GM19239 (cell line): ENCODE measurements around the gene DBR1.
"Not testable (repeated sequence)": the region's sequence is repeated elsewhere in the genome, so short reads cannot be mapped to it uniquely, and the experiment has no call there.

Experiments
- DNase-seq: peaks from one replicate; pipeline ENCODE4 v3.0.0; 2011; ENCODE audit warnings: low spot score; ENCODE audit not compliant: insufficient read length
- FAIRE-seq: peaks from 2 replicates; lab custom pipeline; 2011; peaks lifted over from hg19 to GRCh38; lab: Jason Lieb, UNC

Gene DBR1

DNA sequence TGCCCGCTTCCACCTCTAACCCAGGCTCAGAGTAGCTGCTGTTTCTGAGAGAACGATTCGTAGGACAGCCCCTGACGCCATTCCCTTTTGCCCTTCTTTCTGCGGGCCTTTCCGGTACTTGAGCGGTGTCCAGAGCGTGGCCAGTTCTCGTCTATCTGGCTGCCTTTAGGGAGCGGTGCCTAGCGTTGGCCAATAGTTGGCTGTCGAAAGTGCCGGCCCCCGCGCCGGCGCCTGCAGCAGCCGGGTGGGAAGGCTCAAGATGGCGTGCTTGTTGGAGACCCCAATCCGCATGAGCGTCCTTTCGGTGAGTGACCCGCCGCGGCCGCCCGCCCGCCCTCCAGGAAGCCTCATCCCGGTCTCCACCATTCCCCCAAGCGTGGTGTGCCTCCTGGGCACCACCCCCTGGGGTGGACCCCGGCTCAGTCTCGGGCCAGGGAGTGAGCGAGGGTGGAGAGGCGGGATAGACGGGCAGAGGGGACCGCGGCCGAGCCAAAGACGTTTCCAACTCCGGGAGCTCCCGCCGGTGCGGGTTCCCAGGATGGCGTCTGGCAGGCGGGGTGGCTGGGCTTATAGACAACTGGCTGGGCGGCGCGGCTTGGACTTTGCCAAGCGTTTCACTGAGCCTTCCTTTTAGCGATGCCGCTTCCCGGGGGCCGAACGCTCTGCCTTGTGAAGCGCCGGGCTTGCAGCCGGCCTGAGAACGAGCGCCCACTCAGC is 12.7 kb upstream of the DBR1 start, which contains the start of gene ARMC8:
Gene ARMC8, plus strand, starts transcription at position 6 of the 717 bp plus-strand sequence. Its CDS starts 254 bp downstream, at position 260.
- DNase-seq (peak; percentile 88), FAIRE-seq (peak; percentile 26)

DNA sequence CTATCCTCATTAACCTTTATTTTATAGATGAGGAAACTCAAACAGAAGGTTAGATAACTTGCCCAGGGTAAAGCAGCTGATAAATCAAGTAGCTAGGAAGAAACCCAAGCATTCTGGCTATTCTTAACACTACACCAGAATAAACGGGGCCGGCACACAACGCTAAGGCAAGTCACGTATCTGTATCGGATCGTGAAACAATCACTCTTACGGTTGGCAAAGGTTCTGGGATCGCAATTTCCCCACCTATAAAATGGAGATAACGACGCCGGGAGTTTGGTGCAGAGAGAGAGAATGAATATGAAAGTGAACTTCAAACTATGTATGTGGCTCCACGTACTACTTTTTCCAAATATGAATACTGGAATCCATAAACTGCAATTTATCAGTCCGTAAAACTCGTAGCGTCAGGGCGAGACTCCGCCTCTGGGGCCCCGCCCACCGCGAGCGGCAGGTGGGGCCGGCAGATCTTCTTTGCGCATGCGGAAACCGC is 12.1 kb upstream of the DBR1 start:
- FAIRE-seq (peak; percentile 91), DNase-seq (no peak)

DNA sequence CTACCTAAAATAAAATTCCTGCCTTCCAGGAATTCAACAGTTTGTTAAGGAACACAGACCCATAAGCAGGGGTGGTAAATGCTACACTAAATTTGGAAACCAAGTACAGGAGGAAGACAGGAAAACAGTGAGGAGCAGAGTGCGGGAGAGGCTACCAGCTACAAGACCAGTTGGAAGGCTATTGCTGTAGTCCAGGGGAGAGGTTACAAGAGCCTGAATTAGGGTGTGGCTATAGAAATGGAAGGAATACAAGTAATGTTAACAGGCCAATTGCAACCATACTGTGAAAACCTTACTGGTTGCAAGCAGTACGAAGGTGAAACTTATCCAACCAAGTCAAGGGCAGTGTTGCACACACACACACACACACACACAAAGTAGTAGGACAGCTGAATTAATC is 11.5 kb upstream of the DBR1 start:
- no peak for FAIRE-seq

DNA sequence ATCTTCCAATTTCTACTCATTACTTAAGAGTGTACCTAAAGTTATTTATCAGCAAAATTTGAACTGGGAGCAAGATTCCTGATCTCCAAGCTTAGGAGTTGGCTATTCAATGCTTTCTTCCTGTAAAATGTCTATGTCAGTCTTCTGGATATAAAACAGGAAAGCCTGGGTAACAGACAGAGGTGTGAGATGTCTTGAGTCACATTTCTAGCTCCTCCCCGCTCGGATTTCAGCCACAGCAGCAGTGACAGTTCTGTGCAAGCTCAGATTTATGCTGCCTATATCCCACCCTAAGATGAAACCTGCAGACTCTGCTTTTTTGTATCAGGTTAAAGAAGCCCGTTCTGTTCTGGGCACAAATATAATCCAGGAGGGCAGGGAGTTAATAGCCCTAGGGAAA is 10.3 kb upstream of the DBR1 start:
- FAIRE-seq (no peak), DNase-seq (no peak)

More for the DNA sequence above, 11.5 kb upstream of the DBR1 start:
- DNase-seq: no peak

DNA sequence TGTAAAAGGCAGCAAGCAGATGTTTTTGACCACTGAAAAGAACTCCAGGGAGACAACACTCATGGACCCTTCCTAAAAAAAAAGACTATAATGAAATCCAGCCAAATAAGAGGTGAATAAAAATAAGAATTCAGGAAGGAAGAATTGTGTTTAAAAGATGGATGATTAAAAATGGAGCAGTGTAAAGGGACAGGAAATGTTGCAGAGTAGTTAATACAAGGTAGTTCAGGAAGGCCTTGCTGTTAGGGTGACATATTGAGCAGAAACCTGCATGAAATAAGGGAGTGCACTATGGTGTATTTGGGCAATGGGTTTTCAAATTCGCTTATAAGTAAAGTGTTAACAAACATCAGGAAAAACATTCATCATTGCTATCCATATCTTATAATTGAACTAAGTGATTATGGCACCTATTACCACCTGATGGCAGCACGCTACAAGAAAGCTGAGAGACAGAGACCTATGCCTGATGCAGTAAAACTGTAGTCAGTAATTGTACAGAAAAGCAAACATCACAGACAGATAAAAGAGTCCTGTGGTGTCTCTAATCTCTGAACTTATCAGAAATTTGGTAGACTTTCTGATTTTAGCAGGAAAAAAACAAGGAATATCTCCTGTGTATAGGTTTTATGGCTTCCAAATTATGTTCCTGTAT is 5.8 kb upstream of the DBR1 start:
- DNase-seq (no peak), FAIRE-seq (peak; percentile 72)

DNA sequence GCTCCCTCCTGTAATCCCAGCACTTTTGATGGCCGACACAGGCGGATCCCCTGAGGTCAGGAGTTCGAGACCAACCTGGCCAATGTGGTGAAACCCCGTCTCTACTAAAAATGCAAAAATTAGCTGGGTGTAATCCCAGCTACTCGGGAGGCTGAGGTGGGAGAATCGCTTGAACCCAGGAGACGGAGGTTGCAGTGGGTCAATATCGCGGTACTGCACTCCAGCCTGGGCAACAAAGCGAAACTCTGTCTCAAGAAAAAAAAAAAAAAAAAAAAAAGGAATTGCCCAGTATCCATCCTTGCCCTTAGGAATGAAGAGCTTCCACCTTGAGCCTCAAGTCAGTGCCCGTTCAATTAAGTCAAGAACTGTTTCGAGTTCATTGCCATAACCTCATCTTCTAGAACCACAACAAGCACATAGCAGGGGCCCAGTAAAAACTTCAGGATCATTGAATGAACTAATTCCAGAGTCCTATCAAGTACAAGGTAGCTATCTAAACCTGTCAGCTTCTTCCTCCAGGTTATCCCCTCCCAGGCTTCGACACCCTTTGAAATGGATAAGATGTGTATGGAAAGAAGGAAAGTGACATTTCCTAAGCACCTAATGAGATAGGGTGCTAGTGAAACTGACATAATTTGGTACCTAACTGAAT is 826 bp downstream of the DBR1 start:
- DNase-seq (no peak), FAIRE-seq (peak; percentile 83)

DNA sequence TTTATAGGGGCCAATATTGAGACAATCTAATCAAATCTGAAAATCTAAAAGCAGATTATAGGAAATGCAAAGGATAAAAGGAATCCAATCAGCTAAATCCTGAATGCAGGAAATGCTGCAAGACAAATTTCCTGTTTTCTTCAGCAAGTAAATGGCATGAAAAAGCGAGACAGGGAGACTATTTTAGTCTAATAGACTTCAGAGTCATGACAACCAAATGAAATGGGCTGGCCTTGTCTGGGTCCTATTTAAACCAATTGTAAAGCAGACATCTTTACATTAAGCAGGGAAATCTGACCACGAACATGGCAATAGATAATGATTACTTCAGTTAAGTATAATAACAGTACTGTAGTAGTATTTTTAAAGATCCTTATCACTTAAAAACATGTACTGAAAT is 2.1 kb downstream of the DBR1 start:
- FAIRE-seq (no peak), DNase-seq (no peak)

DNA sequence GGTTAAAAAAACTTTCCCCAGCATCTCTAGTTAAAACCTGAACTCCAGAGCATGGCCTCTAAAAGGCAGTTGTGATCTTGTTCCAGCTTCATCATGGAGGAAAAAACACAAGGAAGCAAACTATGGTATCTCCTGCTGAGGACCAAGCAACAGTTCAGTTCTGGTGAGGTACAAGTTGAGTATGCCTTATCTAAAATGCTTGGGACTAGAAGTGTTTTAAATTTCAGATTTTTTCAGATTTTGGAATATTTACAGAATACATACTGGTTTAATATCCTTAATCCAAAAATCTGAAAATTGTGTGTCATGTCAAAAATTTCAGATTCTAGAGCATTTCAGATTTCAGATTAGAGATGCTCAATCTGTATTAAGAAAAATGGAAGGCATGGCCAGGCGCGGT is 9.7 kb downstream of the DBR1 start:
- FAIRE-seq: no peak
- DNase-seq: no peak

DNA sequence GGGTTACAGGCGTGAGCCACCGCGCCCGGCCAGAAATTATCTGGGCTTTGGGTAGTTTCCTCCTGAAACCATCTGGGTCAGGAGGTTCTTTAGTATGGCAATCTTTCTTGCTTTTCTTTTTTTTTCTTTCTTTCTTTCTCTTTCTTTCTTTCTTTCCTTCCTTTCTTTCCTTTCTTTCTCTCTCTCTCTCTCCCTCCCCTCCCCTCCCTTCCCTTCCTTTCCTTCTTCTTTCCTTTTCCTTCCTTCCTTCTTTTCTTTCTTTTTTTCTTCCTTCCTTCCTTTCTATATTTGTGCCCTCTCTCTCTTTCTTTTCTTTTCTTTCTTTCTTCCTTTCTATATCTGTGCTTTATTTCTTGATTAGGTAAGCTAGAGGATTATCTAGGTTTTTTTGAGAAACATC is 17.0 kb downstream of the DBR1 start:
- DNase-seq (no peak), FAIRE-seq (no peak)

DNA sequence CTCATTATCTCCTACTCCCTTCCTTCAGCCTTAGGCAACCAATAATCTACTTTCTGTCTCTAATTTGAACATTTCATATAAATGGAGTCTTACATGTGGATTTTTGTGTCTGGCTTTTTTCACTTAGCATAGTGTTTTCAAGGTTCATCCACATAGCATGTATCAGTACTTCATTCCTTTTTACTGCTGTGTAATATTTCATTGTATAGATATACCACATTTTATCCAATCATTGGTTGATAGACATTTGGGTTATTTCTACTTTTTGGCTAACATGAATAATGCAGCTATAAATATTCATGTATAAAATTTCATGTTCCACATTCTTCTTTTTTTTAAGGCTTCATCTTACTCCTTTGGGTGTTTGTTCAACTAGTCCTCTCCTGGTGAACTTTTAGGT is 20.2 kb downstream of the DBR1 start:
- DNase-seq (no peak), FAIRE-seq (no peak)

DNA sequence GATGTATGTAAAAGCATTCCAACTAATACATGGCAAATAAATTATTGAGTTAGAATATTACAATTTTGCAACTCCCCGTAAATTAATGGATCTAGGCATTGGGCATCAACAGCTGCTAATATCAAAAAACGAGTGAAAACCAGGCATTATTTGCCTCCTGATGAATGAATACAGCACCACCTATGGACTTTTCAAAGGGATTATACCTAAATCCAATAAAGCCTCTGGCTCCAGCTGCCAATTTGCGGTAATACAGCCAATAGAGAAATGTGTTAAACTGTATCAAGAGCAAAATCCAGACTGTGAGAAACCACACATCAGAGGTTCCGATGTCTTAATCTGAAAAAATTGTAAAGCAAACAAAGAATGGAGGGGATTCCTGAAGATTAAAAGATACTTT is 26.2 kb downstream of the DBR1 start:
- no peak for FAIRE-seq
- DNase-seq: no peak

DNA sequence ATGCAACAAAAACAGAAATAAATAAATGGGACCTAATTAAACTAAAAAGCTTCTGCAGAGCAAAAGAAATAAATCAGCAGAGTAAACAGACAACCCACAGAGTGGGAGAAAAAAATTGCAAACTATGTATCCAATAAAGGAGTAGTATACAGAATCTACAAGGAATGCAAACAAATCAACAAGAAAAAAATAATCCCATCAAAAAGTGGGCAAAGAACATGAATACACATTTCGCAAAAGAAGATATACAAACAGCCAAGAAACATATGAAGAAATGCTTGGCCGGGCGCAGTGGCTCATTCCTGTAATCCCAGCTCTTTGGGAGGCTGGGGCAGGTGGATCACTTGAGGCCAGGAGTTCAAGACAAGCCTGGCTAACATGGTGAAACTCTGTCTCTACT is 32.5 kb downstream of the DBR1 start:
- FAIRE-seq, DNase-seq: not testable (repeated sequence)

DNA sequence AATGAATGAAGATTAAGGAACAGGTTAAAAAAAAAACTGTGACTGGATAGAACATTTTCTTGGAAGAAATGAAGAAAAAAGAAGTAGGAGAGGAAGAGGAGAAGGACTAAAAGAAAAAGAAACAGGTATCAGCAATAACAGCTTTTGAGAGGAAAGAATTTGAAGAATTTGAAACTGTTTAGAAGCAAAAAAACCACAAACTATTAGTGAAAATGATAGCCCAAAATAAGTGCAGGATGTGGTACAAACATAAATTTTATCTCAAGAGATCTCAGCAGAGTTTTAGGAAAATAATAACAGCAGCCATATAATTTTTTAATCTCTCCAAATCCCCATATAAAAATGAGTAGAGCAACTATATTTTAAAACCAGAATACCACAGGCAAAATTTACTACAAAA is 33.8 kb downstream of the DBR1 start:
- FAIRE-seq: no peak

DNA sequence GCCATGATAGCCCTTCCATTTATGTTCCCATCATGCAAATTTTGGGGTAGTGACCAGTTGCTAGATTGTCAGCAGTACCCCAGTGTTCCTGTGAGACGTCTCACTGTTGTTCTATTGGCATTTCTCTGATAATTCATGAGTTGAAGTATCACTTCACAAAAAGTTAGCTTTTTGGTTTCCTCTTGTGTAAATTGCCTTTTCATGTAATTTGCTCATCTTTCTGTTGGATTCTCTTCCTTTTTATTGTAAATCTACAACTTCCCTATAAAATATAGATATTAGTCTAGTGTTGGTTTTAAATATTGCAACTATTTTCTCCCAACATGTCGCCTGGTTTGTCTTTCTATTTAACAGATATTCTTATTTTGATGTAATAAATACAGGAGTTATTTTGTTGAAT is 35.0 kb downstream of the DBR1 start:
- no peak for DNase-seq
- FAIRE-seq: no peak

More for the DNA sequence above, 33.8 kb downstream of the DBR1 start:
- no peak for DNase-seq

DNA sequence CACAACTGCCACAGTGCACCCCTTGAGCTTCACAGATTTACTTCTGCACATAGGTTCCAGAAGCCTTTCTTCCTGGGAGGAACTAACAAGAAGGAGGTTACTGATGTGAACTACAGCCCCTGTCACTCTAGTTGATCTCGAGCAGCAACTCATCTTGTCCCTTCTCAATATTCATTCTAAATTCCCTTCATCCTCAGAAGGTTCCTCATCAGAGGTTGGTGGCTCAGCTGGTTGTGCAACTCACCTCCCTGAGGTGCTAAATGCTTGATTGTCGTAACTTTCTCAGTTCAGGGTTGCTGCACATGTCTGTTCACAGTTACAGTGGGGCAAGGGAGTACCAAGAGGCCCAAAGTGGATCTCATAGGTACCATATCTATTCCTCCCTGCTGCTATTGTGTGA is 36.9 kb downstream of the DBR1 start:
- no peak for DNase-seq
- no peak for FAIRE-seq

DNA sequence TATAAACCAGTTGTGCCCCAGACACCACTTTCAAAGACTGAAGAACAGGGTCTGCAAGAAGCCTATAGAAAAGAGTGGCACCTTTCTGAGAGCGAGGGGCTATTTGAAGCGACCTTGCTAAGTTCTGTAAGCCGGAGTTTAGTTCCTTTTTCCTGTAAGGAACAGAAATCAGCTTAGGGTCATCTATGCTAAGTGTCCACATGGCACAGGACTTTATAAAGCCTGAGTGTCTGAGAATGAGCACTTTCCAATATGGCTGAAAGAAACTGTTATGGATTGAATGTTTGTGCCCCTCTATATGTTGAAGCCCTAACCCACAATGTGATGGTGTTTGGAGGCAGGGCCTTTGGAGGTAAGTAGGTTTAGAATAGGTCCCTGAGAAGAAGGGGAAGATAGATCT is 38.5 kb downstream of the DBR1 start:
- DNase-seq (no peak), FAIRE-seq (no peak)

DNA sequence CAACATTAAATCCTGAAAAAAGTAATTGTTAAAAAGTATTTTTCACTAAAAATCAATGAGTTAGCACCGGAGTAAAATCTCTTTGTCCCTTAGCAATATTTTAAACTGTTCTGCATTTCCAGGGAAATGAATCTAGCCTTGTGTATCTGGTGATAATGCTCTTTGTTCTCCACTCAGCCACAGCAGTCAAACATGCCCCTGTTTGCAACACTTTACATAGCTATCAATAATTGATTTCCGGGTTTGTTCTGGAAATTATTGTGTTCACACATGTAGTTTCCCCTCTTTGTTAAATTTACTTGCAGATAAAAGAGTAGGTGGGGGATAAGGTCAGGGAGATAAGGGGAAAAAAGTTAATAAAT is 38.9 kb downstream of the DBR1 start:
- FAIRE-seq (no peak), DNase-seq (no peak)

DNA sequence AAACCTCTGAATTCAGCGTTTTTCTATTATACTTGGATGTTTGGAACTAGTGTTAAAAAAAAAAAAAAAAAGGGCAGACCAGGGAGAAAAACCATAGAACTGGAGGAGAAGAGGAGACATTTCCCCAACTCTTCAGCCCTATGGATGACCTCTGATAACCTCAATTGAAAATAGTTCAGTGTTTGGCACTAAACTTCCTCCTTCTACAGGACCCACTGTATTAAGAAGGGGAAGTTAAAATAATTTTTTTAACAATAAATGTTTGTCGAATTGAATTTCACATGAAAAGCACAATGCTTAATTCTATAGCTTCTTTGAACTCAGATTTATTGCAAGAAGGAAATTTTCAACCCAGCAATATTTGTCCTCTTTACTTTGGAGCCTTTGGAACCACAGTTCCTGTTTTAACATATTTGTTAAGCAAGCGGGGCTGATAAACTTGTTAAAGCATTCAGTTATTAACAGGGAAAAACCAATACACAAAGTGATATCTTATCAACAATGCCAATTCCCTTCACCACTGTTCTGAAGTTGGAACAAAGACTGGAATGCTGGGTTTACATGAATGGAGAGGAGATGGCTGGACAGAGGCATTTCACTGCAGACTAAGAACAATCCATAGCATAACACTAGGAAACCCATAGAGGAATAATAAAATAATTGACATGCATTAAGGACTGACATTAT is 39.4 kb downstream of the DBR1 start:
- DNase-seq (no peak), FAIRE-seq (no peak)

DNA sequence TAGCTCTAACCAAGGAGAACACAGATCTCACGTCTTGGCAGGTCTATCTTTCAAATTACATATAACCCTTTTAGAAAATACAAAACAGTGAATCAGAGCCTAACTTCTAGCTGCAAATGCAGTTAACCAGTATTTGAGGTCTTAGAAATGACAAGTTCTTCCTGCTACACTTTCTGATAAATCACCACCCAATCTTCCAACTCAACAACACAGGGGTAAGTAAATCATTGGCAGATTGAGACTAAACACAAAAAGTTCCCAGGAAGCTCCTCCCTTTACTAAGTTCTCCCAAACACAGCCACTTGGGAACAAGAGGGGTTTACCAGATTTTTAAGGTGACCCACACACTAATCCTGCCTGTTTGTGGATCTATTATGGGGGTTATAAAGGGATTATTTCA is 42.5 kb downstream of the DBR1 start, which contains the start of gene A4GNT:
Gene A4GNT, minus strand, starts transcription at position 152 of the 400 bp plus-strand sequence. CDS start 1,134 bp downstream, outside the sequence.
- DNase-seq (no peak), FAIRE-seq (no peak)

DNA sequence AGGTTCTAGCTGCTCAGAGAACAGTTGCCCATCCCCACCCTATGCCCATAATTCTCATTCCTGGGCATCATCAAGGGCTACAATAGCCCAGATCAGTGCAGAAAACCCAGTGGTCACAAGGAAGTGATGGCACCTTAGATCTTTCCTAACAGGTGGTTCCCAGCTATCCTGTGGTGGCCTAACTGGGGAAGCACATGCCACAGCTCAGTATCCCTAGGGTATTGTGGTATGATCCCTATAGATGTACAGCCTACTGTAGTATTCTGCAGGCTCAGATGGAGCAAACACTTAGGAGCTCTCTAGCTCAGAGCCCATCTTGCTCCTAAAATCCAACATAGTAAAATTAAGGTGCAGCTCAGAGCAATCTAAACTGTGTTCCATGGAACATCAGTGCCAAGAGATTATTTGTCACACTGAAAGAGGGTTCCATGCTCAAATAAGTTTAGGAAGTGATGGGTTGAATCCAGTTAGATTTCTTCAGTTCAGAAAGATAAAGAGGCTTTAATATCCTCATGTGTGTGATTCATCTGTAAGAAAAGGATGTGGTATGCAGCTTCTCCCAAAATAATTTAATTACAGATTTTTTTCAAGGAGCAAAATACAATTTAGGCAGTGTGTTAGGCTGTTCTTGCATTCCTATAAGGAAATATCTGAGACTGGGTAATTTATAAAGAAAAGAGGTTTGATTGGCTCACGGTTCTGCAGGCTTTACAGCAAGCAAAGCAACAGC is 46.9 kb downstream of the DBR1 start:
- DNase-seq: no peak
- FAIRE-seq: no peak
